Body of pancreas (tissue), 4 donors: ENCODE measurements around the gene CDK14. TPM values are rescaled to one million over a fixed set of nuclear protein-coding genes. Genes with fewer than 3 reads are reported as not detected.

ENCODE experiments used
- ATAC-seq: fragments of 150-250 bp; one replicate; pipeline ENCODE4 v1.9.1; 2016
- DNase-seq, 4 donors: peaks; one replicate each; pipeline ENCODE4 v3.0.0-alpha.2; 2019
- H3K27ac ChIP-seq, 4 donors: fragments of 200-600 bp; sonication (generic); 1 replicate in 3 of 4; 2 replicates in 1 of 4; pipeline versions ENCODE4 v1.5.1 to v1.6.1; 2016 to 2019; ENCODE audit warnings: mild to moderate bottlenecking in 1 of 4, mixed read lengths in 1 of 4, moderate library complexity in 1 of 4
- H3K27me3 ChIP-seq, 2 donors: fragments of 200-600 bp; sonication (generic); one replicate each; pipeline ENCODE4 v1.6.0; 2016; ENCODE audit warnings: mild to moderate bottlenecking in 1 of 2
- H3K36me3 ChIP-seq, 2 donors: fragments of 200-600 bp; sonication (generic); replicated peaks in 1 of 2; 2 replicates each; pipeline ENCODE4 v1.5.1; 2016; ENCODE audit warnings: low read depth in 2 of 2; ENCODE audit not compliant: insufficient read depth in 1 of 2
- H3K4me1 ChIP-seq: fragments of 200-600 bp; sonication (generic); one replicate; pipeline ENCODE4 v1.6.0; 2016
- H3K4me3 ChIP-seq, 2 donors: fragments of 200-600 bp; sonication (generic); 1 replicate in 1 of 2; 2 replicates in 1 of 2; pipeline ENCODE4 v1.5.1; 2016 to 2019
- H3K9me3 ChIP-seq, 3 donors: fragments of 200-600 bp; sonication (generic); 1 replicate in 2 of 3; 2 replicates in 1 of 3; pipeline ENCODE4 v1.5.1; 2016
- POLR2A ChIP-seq, 3 donors: fragments of 450-650 bp; IDR thresholded peaks; one replicate each; pipeline ENCODE4 v1.6.1; 2016; ENCODE audit warnings: antibody characterized with exemption in 3 of 3, mild to moderate bottlenecking in 2 of 3
- WGBS, 2 donors: methylation state at CpG; one replicate each; pipeline ENCODE4 v1.1.5; 2017; 5-methylcytosine and 5-hydroxymethylcytosine counted together
- intact Hi-C: fragments of 100-400 bp; cut with DNase I; formaldehyde crosslinking; loops from one replicate; pipeline ENCODE4 v1.15.1; 2023
- total RNA-seq, 2 donors: library from RNA; depleted of rRNA; stranded (reverse); fragments of >200 nt; gene quantifications; one replicate each; pipeline ENCODE4 v1.1.0, GENCODE V29; 2016
- TF ChIP-seq, protein P1 (sequence below), 7 experiments: fragments of 450-650 bp in 4 of 7; fragments of 200-600 bp in 3 of 7; sonication (generic) in 3 of 7; IDR thresholded peaks; one replicate each; pipeline ENCODE4 v1.5.1; 2016 to 2019; ENCODE audit warnings: antibody characterized with exemption in 7 of 7

CDK14 gene
- total RNA-seq, 2 donors from 2014 or later: 21.8 to 35.6 TPM

DNA sequence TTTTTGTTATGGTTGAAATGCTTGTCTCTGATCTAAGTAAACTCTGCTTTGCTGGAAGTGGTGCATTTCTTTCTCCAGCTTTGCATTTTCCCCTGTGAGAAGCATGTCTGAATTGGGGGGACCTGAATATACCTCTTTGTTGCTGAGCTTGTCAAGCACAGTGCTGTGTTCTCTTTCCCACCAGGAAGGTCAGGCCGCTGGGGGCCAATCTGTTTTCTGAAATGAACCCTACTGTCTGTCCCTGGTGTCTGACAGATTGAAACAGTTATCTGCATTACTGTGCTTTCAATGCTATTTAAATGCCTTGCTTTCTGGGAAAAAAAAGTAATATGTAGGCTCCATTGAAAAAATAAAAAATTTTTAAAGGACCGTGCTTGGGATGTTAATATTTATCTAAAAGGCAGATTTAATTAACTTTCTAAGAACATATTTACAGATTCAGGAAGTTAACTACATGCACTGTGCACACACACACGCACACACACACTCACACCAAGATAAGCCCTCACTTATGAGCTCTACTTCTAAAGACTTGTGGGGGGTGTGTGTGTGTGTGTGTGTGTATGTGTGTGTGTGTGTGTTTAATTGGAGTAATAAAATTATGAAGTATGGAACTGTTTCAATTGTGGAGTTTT lies 541.1 kb downstream of the CDK14 start:
- intact Hi-C loops: no loop called here
- DNase-seq (peak in 1 of 4 donors; percentile 27), ATAC-seq (peak; percentile 47)
- 41 to 53% methylated on average over 3 of the region's 3 CpGs for WGBS, 2 donors
- no peaks in the 10 kb centered on the region for H3K4me1 ChIP-seq
- H3K27me3 ChIP-seq: no peaks in the 10 kb centered on the region
- H3K9me3 ChIP-seq: no peaks in the 10 kb centered on the region
- H3K36me3 ChIP-seq: no peaks in the 10 kb centered on the region
- TF ChIP-seq, protein P1, sequence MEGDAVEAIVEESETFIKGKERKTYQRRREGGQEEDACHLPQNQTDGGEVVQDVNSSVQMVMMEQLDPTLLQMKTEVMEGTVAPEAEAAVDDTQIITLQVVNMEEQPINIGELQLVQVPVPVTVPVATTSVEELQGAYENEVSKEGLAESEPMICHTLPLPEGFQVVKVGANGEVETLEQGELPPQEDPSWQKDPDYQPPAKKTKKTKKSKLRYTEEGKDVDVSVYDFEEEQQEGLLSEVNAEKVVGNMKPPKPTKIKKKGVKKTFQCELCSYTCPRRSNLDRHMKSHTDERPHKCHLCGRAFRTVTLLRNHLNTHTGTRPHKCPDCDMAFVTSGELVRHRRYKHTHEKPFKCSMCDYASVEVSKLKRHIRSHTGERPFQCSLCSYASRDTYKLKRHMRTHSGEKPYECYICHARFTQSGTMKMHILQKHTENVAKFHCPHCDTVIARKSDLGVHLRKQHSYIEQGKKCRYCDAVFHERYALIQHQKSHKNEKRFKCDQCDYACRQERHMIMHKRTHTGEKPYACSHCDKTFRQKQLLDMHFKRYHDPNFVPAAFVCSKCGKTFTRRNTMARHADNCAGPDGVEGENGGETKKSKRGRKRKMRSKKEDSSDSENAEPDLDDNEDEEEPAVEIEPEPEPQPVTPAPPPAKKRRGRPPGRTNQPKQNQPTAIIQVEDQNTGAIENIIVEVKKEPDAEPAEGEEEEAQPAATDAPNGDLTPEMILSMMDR (IDR thresholded peaks at IDR 0.05): no peak
- TF ChIP-seq POLR2A (IDR thresholded peaks at IDR 0.05): no peak
- H3K27ac ChIP-seq: peak overlapping the region in 1 of 4 donors; percentile 28
- H3K4me3 ChIP-seq: no peak overlapping the region

DNA sequence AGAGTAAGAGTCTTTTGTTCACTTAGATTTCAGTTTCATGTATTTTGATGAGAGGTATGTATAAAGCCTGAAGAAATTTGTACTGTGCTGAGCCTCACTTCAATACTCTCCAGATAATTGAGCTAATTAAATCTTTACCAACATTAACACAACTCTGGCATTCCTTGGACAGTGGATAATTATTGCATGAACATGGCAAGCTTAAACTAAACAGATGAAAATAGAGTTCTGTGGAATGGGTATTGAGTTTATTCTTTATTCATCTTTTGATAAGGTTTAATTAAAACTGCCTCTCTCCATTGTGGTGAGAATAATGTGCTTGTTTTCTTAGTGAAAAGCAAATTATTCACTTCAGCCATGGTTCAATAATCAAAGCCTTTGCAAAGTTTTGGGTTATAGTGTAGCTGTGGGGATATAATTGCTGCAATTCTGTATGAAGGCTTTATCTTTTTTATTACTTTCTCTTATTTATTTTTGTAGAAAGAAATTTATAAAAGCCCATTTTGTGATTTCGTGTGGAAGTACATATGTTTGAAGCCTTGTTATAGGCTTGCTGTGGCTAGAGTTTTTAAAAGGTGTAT lies 541.8 kb downstream of the CDK14 start:
- WGBS, 2 donors: 75 to 96% methylated on average over 1 of the region's 1 CpG
- Histone ChIP-seq H3K4me1 (no peaks in the 10 kb centered on the region), H3K27me3 (no peaks in the 10 kb centered on the region), H3K36me3 (no peaks in the 10 kb centered on the region), H3K27ac (peak overlapping the region in 1 of 4 donors; percentile 28), H3K4me3 (no peak overlapping the region), H3K9me3 (no peaks in the 10 kb centered on the region)
- DNase-seq (no peak), ATAC-seq (no peak)
- intact Hi-C loops: no loop called here
- no peak for TF ChIP-seq POLR2A (IDR thresholded peaks at IDR 0.05)
- TF ChIP-seq, protein P1 (IDR thresholded peaks at IDR 0.05): no peak

DNA sequence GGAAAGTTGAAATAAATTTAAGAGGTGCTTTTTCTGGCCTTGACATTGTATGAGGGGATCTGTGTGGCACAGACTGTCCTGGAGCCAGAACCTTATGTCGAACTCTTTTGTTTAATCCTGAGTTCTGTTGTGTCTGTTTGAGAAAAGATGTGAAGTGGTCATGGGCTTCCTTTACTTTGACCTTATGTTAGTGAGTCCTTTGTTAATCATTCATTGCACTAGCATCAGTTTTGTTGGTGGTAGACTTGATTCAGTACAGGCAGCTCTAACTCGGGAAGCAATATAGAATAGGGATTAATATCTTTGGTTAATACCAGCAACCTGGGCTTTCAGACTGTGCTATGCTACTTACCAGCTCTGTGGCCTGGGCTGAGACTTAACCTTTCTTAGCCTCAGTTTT lies 544.2 kb downstream of the CDK14 start:
- Histone ChIP-seq H3K36me3 (no peaks in the 10 kb centered on the region), H3K4me1 (no peaks in the 10 kb centered on the region), H3K4me3 (no peak overlapping the region), H3K27ac (no peak overlapping the region), H3K9me3 (no peaks in the 10 kb centered on the region), H3K27me3 (no peaks in the 10 kb centered on the region)
- no peak for ATAC-seq
- intact Hi-C loops: no loop called here
- DNase-seq: no peak
- TF ChIP-seq, protein P1 (IDR thresholded peaks at IDR 0.05): no peak
- no peak for TF ChIP-seq POLR2A (IDR thresholded peaks at IDR 0.05)
- WGBS, 2 donors: 60 to 68% methylated on average over 2 of the region's 2 CpGs

DNA sequence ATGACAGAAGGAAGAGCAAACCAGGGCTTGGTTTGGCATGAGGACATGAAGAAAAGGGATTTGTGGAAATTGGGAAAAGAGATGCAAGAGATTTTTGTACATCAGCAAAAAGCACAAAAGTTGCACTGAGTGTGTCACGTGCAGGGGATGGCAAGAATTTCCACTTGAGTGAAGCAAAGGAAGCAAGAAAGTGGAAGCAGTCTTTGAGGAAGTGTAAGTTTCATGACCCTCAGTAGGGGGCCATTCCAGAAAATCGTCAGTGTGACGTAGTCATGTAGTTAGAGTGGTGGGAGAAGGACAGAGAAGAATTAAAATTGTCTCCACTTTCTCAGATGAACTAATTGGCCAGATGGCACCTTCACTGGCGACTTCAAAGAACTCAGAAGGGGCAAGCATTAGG lies 544.9 kb downstream of the CDK14 start:
- no peak for TF ChIP-seq POLR2A (IDR thresholded peaks at IDR 0.05)
- TF ChIP-seq, protein P1 (IDR thresholded peaks at IDR 0.05): peak in 1 of 7 experiments; percentile 7
- DNase-seq: peak in 1 of 4 donors; percentile 5
- Histone ChIP-seq H3K27me3 (no peaks in the 10 kb centered on the region), H3K27ac (no peak overlapping the region), H3K4me1 (no peaks in the 10 kb centered on the region), H3K9me3 (no peaks in the 10 kb centered on the region), H3K4me3 (no peak overlapping the region), H3K36me3 (no peaks in the 10 kb centered on the region)
- no peak for ATAC-seq
- intact Hi-C loops: no loop called here
- 52 to 55% methylated on average over 4 of the region's 4 CpGs for WGBS, 2 donors

DNA sequence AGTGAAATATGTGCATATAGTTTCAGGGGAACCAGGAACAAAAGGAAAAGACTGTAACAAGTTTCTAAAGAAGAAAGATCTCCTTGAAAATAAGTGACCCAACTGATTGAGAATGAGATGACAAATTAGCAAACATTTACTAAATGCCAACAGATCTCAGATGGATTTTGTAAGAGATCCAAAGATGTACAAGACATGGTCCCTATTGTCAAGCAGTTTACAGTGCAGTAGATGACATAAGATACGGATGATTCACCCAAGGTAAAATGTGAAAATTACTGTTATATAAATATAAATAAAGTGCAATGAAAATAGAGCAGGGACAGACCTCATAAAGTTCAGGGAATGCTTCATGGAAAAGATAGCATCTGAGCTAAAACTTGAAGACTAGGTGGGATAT lies 546.6 kb downstream of the CDK14 start:
- WGBS, 2 donors: 50 to 88% methylated on average over 1 of the region's 1 CpG
- H3K36me3 ChIP-seq: no peaks in the 10 kb centered on the region
- no peak overlapping the region for H3K4me3 ChIP-seq
- no peaks in the 10 kb centered on the region for H3K27me3 ChIP-seq
- DNase-seq (no peak), ATAC-seq (no peak)
- H3K27ac ChIP-seq: no peak overlapping the region
- no peaks in the 10 kb centered on the region for H3K4me1 ChIP-seq
- TF ChIP-seq POLR2A (IDR thresholded peaks at IDR 0.05): no peak
- TF ChIP-seq, protein P1 (IDR thresholded peaks at IDR 0.05): no peak
- H3K9me3 ChIP-seq: no peaks in the 10 kb centered on the region
- intact Hi-C loops: no loop called here
